Neuronal stem cell (in vitro differentiated cells): ENCODE results near the gene B3GALNT2. TPM values are rescaled to one million over a fixed set of nuclear protein-coding genes. Genes with fewer than 3 reads are reported as not detected.

Source experiments
- DNase-seq: peaks from one replicate; pipeline ENCODE4 v3.0.0-alpha.2; 2013; ENCODE audit warnings: low spot score
- H2AFZ ChIP-seq: one replicate; pipeline ENCODE4 v1.6.1; 2013; ENCODE audit warnings: mild to moderate bottlenecking, low read length, inconsistent platforms
- H2AK5ac ChIP-seq: 2 replicates; pipeline ENCODE4 v1.6.1; 2013; ENCODE audit warnings: low read depth, mild to moderate bottlenecking, inconsistent platforms, low read length, moderate library complexity, mixed read lengths
- H2BK120ac ChIP-seq: 2 replicates; pipeline ENCODE4 v1.6.1; 2013; ENCODE audit warnings: low read depth, mild to moderate bottlenecking, inconsistent platforms, low read length, moderate library complexity, mixed read lengths
- H2BK12ac ChIP-seq: one replicate; pipeline ENCODE4 v1.6.1; 2013; ENCODE audit warnings: low read length, inconsistent platforms
- H2BK15ac ChIP-seq: 2 replicates; pipeline ENCODE4 v1.6.1; 2013; ENCODE audit warnings: mild to moderate bottlenecking, low read length, inconsistent platforms, mixed read lengths
- H2BK5ac ChIP-seq: one replicate; pipeline ENCODE4 v1.6.1; 2013; ENCODE audit warnings: inconsistent platforms, mild to moderate bottlenecking, low read length, moderate library complexity
- H3K14ac ChIP-seq: one replicate; pipeline ENCODE4 v1.6.1; 2013; ENCODE audit warnings: low read length, inconsistent platforms
- H3K18ac ChIP-seq: 2 replicates; pipeline ENCODE4 v1.6.1; 2013; ENCODE audit warnings: low read length, inconsistent platforms
- H3K23ac ChIP-seq: 2 replicates; pipeline ENCODE4 v1.6.1; 2013; ENCODE audit warnings: low read depth, mild to moderate bottlenecking, mixed read lengths, low read length, inconsistent platforms; ENCODE audit not compliant: poor library complexity
- H3K27ac ChIP-seq: replicated peaks from 3 replicates; pipeline ENCODE4 v1.5.1; 2013; ENCODE audit warnings: low read length, inconsistent platforms
- H3K27me3 ChIP-seq, 3 experiments: 2 replicates each; pipeline ENCODE4 v1.6.1; 2013; ENCODE audit warnings: low read length in 3 of 3, mild to moderate bottlenecking in 2 of 3, inconsistent platforms in 1 of 3, low read depth in 1 of 3, mixed read lengths in 1 of 3, moderate library complexity in 1 of 3; ENCODE audit not compliant: control insufficient read depth in 3 of 3, insufficient read depth in 3 of 3
- H3K36me3 ChIP-seq, 2 donors: replicated peaks in 1 of 2; 2 replicates each; pipeline ENCODE4 v1.6.1; 2013; ENCODE audit warnings: low read length in 2 of 2; ENCODE audit not compliant: control insufficient read depth in 2 of 2, insufficient read depth in 2 of 2
- H3K4ac ChIP-seq: 2 replicates; pipeline ENCODE4 v1.6.1; 2013; ENCODE audit warnings: inconsistent platforms, mild to moderate bottlenecking, low read length, moderate library complexity
- H3K4me1 ChIP-seq, 2 donors: 1 replicate in 1 of 2; 2 replicates in 1 of 2; pipeline ENCODE4 v1.6.1; 2013; ENCODE audit warnings: low read length in 2 of 2, low read depth in 1 of 2; ENCODE audit not compliant: control insufficient read depth in 2 of 2, insufficient read depth in 1 of 2
- H3K4me2 ChIP-seq: one replicate; pipeline ENCODE4 v1.6.1; 2013; ENCODE audit warnings: mild to moderate bottlenecking, low read length, inconsistent platforms; ENCODE audit not compliant: insufficient read depth, poor library complexity, severe bottlenecking
- H3K4me3 ChIP-seq, 2 donors: 2 replicates each; pipeline ENCODE4 v1.5.1; 2013; ENCODE audit warnings: low read length in 2 of 2, mild to moderate bottlenecking in 2 of 2, inconsistent platforms in 1 of 2, moderate library complexity in 1 of 2
- H3K79me1 ChIP-seq: one replicate; pipeline ENCODE4 v1.6.1; 2013; ENCODE audit warnings: low read depth, mild to moderate bottlenecking, inconsistent platforms, low read length, moderate library complexity
- H3K9ac ChIP-seq: one replicate; pipeline ENCODE4 v1.6.1; 2013; ENCODE audit warnings: mild to moderate bottlenecking, low read depth, low read length, inconsistent platforms; ENCODE audit not compliant: poor library complexity
- H3K9me3 ChIP-seq, 2 donors: replicated peaks in 1 of 2; 2 replicates each; pipeline versions ENCODE3 to v1.6.1; 2013; ENCODE audit warnings: low read length in 2 of 2, mild to moderate bottlenecking in 2 of 2, inconsistent platforms in 1 of 2, low read depth in 1 of 2, mixed read lengths in 1 of 2, moderate library complexity in 1 of 2; ENCODE audit not compliant: control insufficient read depth in 2 of 2, insufficient read depth in 1 of 2
- H4K8ac ChIP-seq: one replicate; pipeline ENCODE4 v1.6.1; 2013; ENCODE audit warnings: low read depth, mild to moderate bottlenecking, inconsistent platforms, low read length, moderate library complexity
- H4K91ac ChIP-seq: one replicate; pipeline ENCODE4 v1.6.1; 2013; ENCODE audit warnings: low read length, low read depth, mild to moderate bottlenecking, inconsistent platforms; ENCODE audit not compliant: poor library complexity
- WGBS, 2 donors: extraction: QIAGEN DNeasy Blood & Tissue Kit; methylation state at CpG; one replicate each; pipeline ENCODE4 v1.1.7; 2013; ENCODE audit warnings: missing lambda C conversion rate in 2 of 2, mixed read lengths in 1 of 2; ENCODE audit not compliant: insufficient read length in 2 of 2, insufficient replicate concordance in 1 of 2; ENCODE audit errors: extremely low coverage in 2 of 2; 5-methylcytosine and 5-hydroxymethylcytosine counted together
- small RNA-seq: library from polyadenylated mRNA; stranded (forward); fragments of <200 nt; extraction: miRNeasy Mini kit (QIAGEN cat#:217004); gene quantifications from one replicate; pipeline ENCODE3, GENCODE V24; 2013; ENCODE audit not compliant: insufficient read depth

The B3GALNT2 gene

GRCh38 chr1:235401251-235401650 is 103.0 kb downstream of the B3GALNT2 start:
- Histone ChIP-seq H2BK15ac (no peak overlapping the region), H3K9me3 (no peaks in the 10 kb centered on the region), H3K4ac (no peak overlapping the region), H3K36me3 (peaks cover 0 to 15% of the 10 kb centered on the region in 2 donors), H3K79me1 (no peaks in the 10 kb centered on the region), H3K23ac (no peak overlapping the region), H2BK12ac (no peak overlapping the region), H2AFZ (no peak overlapping the region), H3K18ac (no peak overlapping the region), H2BK120ac (no peak overlapping the region), H3K4me3 (no peak overlapping the region), H4K8ac (no peak overlapping the region), H3K9ac (no peak overlapping the region), H3K27me3 (no peaks in the 10 kb centered on the region), H3K4me2 (no peak overlapping the region), H2AK5ac (no peak overlapping the region), H3K27ac (no peak overlapping the region), H2BK5ac (no peak overlapping the region), H3K4me1 (no peaks in the 10 kb centered on the region), H3K14ac (no peak overlapping the region), H4K91ac (no peak overlapping the region)
- no CpG with 5 or more reads among the region's 4 CpGs for WGBS, 2 donors
- DNase-seq: no peak

Small RNA genes lying within 50 kb of the gene (small RNA-seq; reads per million reads assigned to genes)
- gene MTCO3P46 (not detected), gene MTND4LP21 (not detected), gene RPS21P1 (not detected)
